ENCODE data around the gene HOXD12. TPM values are rescaled to one million over a fixed set of nuclear protein-coding genes. Genes with fewer than 3 reads are reported as not detected.

HOXD12 gene
- polyA plus RNA-seq, 1 donor (not counting 4 experiments of a cell fraction or from before 2014, with no cell fraction given): not detected

DNA sequence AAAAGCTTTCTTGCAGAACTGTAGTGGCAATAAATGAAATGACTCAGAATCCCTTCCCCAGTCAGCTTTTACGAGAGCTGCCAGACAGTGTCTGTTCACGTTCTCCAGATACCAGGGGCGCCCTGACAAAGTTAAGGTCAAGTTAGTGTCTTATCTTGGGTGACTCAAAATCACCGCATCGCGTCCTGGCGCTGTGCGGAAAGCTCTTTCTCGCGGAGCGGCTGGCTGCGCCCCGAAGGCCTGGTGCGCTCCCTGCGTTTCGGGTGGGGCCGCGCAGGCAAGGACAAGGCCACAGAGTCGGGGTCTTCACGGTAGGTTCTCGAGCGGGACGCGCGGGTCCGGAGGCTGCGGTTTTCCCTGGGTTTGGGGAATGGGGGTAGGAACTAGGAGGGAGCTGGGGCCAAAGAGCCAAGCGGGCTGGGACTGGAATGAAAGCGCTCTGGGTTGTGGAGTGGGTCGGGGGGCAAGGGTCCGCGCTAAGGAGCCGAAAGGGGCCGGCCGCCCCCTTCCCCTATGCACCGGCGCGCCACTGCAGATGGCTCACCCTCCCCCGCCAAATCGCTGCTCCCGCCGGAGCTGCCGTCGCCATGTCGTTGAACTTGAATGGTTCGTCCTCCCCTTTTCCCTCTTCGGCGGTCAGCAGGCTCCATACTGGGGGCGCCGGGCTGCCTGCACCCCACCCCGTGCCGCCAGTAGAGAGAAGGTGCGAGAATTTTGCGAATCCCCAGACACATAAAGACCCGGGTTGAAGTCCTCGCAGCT is 4.9 kb downstream of the HOXD12 start:
- FAIRE-seq: no peak
- peak overlapping the region; percentile 22 for H3K4me2 ChIP-seq (ENCODE audit: control insufficient read depth, extremely low read depth, insufficient read depth, low read depth, low read length)
- no peak overlapping the region for H3K9ac ChIP-seq (ENCODE audit: control insufficient read depth, extremely low read depth, insufficient read depth, low read length)
- no peaks in the 10 kb centered on the region for H3K9me3 ChIP-seq (ENCODE audit: control insufficient read depth, low read depth, low read length)
- peak; percentile 38 for TF ChIP-seq EZH2 (IDR thresholded peaks at IDR 0.05; ENCODE audit: low read length)
- TF ChIP-seq, protein P1, sequence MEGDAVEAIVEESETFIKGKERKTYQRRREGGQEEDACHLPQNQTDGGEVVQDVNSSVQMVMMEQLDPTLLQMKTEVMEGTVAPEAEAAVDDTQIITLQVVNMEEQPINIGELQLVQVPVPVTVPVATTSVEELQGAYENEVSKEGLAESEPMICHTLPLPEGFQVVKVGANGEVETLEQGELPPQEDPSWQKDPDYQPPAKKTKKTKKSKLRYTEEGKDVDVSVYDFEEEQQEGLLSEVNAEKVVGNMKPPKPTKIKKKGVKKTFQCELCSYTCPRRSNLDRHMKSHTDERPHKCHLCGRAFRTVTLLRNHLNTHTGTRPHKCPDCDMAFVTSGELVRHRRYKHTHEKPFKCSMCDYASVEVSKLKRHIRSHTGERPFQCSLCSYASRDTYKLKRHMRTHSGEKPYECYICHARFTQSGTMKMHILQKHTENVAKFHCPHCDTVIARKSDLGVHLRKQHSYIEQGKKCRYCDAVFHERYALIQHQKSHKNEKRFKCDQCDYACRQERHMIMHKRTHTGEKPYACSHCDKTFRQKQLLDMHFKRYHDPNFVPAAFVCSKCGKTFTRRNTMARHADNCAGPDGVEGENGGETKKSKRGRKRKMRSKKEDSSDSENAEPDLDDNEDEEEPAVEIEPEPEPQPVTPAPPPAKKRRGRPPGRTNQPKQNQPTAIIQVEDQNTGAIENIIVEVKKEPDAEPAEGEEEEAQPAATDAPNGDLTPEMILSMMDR (optimal IDR thresholded peaks at IDR 0.05 in 1 of 3, IDR thresholded peaks at IDR 0.05 in 1 of 3, conservative IDR thresholded peaks at IDR 0.05 in 1 of 3; ENCODE audit: extremely low read depth in 1 of 3, insufficient read depth in 2 of 3, low read length in 3 of 3): no peak
- dilution Hi-C loops (cut with MboI; ENCODE audit: extremely low pct_ligation_motif_present, low sequenced_read_pairs): no loop called here
- H3K27ac ChIP-seq (ENCODE audit: control insufficient read depth, insufficient read depth, low read length): no peak overlapping the region
- DNase-seq (ENCODE audit: low read depth, low spot score): no peak
- no peak overlapping the region for H3K4me3 ChIP-seq (ENCODE audit: control insufficient read depth in 2 of 3, extremely low read depth in 1 of 3, insufficient read depth in 2 of 3, low read depth in 1 of 3, low read length in 3 of 3)
- peaks cover 95% of the 10 kb centered on the region for H3K27me3 ChIP-seq (ENCODE audit: control insufficient read depth, extremely low read depth, insufficient read depth, low read length)
- H2AFZ ChIP-seq (ENCODE audit: control insufficient read depth, low read length): no peak overlapping the region
- peaks cover 5% of the 10 kb centered on the region for H3K4me1 ChIP-seq (ENCODE audit: control insufficient read depth, extremely low read depth, insufficient read depth, low read length)
- H4K20me1 ChIP-seq (ENCODE audit: control insufficient read depth, extremely low read depth, insufficient read depth, low read length): no peaks in the 10 kb centered on the region
- H3K79me2 ChIP-seq (ENCODE audit: control insufficient read depth, insufficient read depth, low read length): no peaks in the 10 kb centered on the region
- no peaks in the 10 kb centered on the region for H3K36me3 ChIP-seq (ENCODE audit: control insufficient read depth in 2 of 2, extremely low read depth in 1 of 2, insufficient read depth in 2 of 2, low read length in 2 of 2)
- H3K9me1 ChIP-seq (ENCODE audit: control insufficient read depth, extremely low read depth, insufficient read depth, low read length): no peaks in the 10 kb centered on the region

DNA sequence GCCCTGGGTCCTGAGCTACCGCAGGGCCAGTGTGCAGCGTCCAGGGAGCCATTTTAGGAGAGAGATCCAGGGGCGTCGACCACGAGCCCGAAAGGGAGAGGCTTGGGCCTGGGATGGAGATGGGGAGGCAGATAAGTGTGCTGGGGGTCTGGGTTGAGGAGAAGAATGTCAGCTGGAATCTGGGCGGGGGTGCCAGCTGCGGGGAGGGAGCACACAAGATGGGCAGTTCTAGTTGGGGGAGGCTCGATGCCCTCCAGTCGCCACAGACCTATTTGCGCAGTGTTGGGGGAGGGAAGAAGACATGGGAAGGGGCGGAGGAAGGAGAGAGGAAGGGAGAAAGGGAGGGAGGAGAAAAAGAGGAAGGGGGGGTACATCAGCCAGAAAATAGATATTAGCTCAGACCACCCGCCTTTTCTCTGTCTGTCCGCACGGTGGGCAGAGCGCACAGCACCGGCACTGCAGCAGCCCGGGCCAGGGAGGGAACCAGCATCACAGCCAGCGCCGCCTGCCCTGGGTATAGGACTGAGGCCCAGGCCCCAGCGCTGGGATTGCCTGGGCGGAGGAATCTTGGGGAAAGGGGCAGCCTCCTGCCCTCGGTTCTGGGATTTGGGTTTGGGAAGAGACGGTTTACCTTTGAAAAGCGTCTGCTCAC is 5.6 kb downstream of the HOXD12 start:
- Histone ChIP-seq H3K4me2 (ENCODE audit: control insufficient read depth, extremely low read depth, insufficient read depth, low read depth, low read length) (no peak overlapping the region), H3K27ac (ENCODE audit: control insufficient read depth, insufficient read depth, low read length) (no peak overlapping the region), H3K36me3 (ENCODE audit: control insufficient read depth in 2 of 2, extremely low read depth in 1 of 2, insufficient read depth in 2 of 2, low read length in 2 of 2) (no peaks in the 10 kb centered on the region), H3K9me1 (ENCODE audit: control insufficient read depth, extremely low read depth, insufficient read depth, low read length) (no peaks in the 10 kb centered on the region), H4K20me1 (ENCODE audit: control insufficient read depth, extremely low read depth, insufficient read depth, low read length) (no peaks in the 10 kb centered on the region), H3K9me3 (ENCODE audit: control insufficient read depth, low read depth, low read length) (no peaks in the 10 kb centered on the region), H2AFZ (ENCODE audit: control insufficient read depth, low read length) (no peak overlapping the region), H3K9ac (ENCODE audit: control insufficient read depth, extremely low read depth, insufficient read depth, low read length) (no peak overlapping the region), H3K79me2 (ENCODE audit: control insufficient read depth, insufficient read depth, low read length) (no peaks in the 10 kb centered on the region), H3K27me3 (ENCODE audit: control insufficient read depth, extremely low read depth, insufficient read depth, low read length) (peaks cover 95% of the 10 kb centered on the region), H3K4me3 (ENCODE audit: control insufficient read depth in 2 of 3, extremely low read depth in 1 of 3, insufficient read depth in 2 of 3, low read depth in 1 of 3, low read length in 3 of 3) (no peak overlapping the region), H3K4me1 (ENCODE audit: control insufficient read depth, extremely low read depth, insufficient read depth, low read length) (peaks cover 5% of the 10 kb centered on the region)
- FAIRE-seq: no peak
- no peak for DNase-seq (ENCODE audit: low read depth, low spot score)
- peak; percentile 9 for TF ChIP-seq EZH2 (IDR thresholded peaks at IDR 0.05; ENCODE audit: low read length)
- TF ChIP-seq, protein P1 (optimal IDR thresholded peaks at IDR 0.05 in 1 of 3, IDR thresholded peaks at IDR 0.05 in 1 of 3, conservative IDR thresholded peaks at IDR 0.05 in 1 of 3; ENCODE audit: extremely low read depth in 1 of 3, insufficient read depth in 2 of 3, low read length in 3 of 3): no peak
- dilution Hi-C loops (cut with MboI; ENCODE audit: extremely low pct_ligation_motif_present, low sequenced_read_pairs): no loop called here

All from keratinocyte (primary cell).